HG03103 (cell line): ENCODE measurements around the gene UFM1.
"Not testable (repeated sequence)": the region's sequence is repeated elsewhere in the genome, so short reads cannot be mapped to it uniquely, and the experiment has no call there.

Source experiments
- ATAC-seq: cut with Tn5 transposase; IDR thresholded peaks from one replicate; pipeline ENCODE4 v1.9.1; 2021; ENCODE audit warnings: low read depth; ENCODE audit not compliant: unreplicated experiment

UFM1 gene

GRCh38 chr13:38349390-38350113 is at the start of gene UFM1:
UFM1 (plus strand) TSS chr13:38349851; CDS start chr13:38349920, 69 bp downstream.
- ATAC-seq = peak; percentile 93

GRCh38 chr13:38301236-38301635 is 48.4 kb upstream of the UFM1 start:
- no peak for ATAC-seq

GRCh38 chr13:38303816-38304320 is 45.8 kb upstream of the UFM1 start:
- ATAC-seq = no peak

GRCh38 chr13:38308736-38309135 is 40.9 kb upstream of the UFM1 start:
- ATAC-seq = no peak

GRCh38 chr13:38309397-38309796 is 40.3 kb upstream of the UFM1 start:
- no peak for ATAC-seq

- not testable (repeated sequence) for ATAC-seq
These were observed 38.5 kb upstream of the UFM1 start for GRCh38 chr13:38311175-38311574.

GRCh38 chr13:38316129-38316528 is 33.5 kb upstream of the UFM1 start:
- ATAC-seq = no peak

- no peak for ATAC-seq
These were observed 28.0 kb upstream of the UFM1 start for GRCh38 chr13:38321654-38322053.

GRCh38 chr13:38325426-38325825 is 24.2 kb upstream of the UFM1 start:
- no peak for ATAC-seq

GRCh38 chr13:38328699-38329098 is 21.0 kb upstream of the UFM1 start:
- no peak for ATAC-seq

- no peak for ATAC-seq
These were observed 14.8 kb upstream of the UFM1 start for GRCh38 chr13:38334845-38335244.

GRCh38 chr13:38338089-38338488 is 11.6 kb upstream of the UFM1 start:
- no peak for ATAC-seq

- no peak for ATAC-seq
These were observed 9.0 kb upstream of the UFM1 start for GRCh38 chr13:38340624-38341023.

GRCh38 chr13:38341149-38341692 is 8.4 kb upstream of the UFM1 start:
- no peak for ATAC-seq

- ATAC-seq = no peak
These were observed 2.9 kb upstream of the UFM1 start for GRCh38 chr13:38346764-38347163.

GRCh38 chr13:38348861-38349389 is 726 bp upstream of the UFM1 start:
- ATAC-seq = peak; percentile 3

- ATAC-seq = peak; percentile 25
These were observed 515 bp downstream of the UFM1 start for GRCh38 chr13:38350114-38350617.

GRCh38 chr13:38355595-38356119 is 6.0 kb downstream of the UFM1 start:
- ATAC-seq = no peak

GRCh38 chr13:38358684-38359083 is 9.0 kb downstream of the UFM1 start:
- no peak for ATAC-seq

- no peak for ATAC-seq
These were observed 12.1 kb downstream of the UFM1 start for GRCh38 chr13:38361542-38362262.

GRCh38 chr13:38363219-38363618 is 13.6 kb downstream of the UFM1 start:
- no peak for ATAC-seq
